ENCODE results near the gene RNF130. TPM values are rescaled to one million over a fixed set of nuclear protein-coding genes. Genes with fewer than 3 reads are reported as not detected.
A peak's percentile ranks its signal among the peaks of the same experiment; 100 is the strongest.

RNF130 gene
- total and polyA plus RNA-seq, 2 experiments from 2014 or later: 69.6 to 83.0 TPM

DNA sequence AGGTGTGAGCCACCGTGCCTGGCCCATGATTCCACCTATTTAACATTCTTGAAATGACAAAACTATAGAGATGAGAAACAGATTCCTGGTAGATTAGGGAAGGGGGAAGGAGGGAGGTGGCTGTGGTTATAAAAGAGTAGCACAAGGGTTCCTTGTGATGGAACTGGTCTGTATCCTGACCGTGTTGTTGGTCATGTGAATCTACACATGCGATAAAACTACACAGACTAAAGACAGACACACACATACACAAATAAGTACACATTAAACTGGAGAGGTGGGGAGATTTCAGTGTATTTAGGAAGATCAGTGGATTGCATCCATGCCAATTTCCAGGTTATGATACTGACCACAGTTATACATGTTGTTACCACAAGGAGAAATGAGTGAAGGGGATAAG lies 60.9 kb downstream of the RNF130 start:
- Histone ChIP-seq H3K36me3 (no peaks in the 10 kb centered on the region), H3K27me3 (no peaks in the 10 kb centered on the region), H3K9me3 (ENCODE audit: low read depth) (no peaks in the 10 kb centered on the region), H3K4me3 (no peak overlapping the region), H3K27ac (no peak overlapping the region), H3K4me1 (ENCODE audit: low read depth) (peaks cover 6% of the 10 kb centered on the region)
- TF ChIP-seq, protein P1, sequence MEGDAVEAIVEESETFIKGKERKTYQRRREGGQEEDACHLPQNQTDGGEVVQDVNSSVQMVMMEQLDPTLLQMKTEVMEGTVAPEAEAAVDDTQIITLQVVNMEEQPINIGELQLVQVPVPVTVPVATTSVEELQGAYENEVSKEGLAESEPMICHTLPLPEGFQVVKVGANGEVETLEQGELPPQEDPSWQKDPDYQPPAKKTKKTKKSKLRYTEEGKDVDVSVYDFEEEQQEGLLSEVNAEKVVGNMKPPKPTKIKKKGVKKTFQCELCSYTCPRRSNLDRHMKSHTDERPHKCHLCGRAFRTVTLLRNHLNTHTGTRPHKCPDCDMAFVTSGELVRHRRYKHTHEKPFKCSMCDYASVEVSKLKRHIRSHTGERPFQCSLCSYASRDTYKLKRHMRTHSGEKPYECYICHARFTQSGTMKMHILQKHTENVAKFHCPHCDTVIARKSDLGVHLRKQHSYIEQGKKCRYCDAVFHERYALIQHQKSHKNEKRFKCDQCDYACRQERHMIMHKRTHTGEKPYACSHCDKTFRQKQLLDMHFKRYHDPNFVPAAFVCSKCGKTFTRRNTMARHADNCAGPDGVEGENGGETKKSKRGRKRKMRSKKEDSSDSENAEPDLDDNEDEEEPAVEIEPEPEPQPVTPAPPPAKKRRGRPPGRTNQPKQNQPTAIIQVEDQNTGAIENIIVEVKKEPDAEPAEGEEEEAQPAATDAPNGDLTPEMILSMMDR (IDR thresholded peaks at IDR 0.05; ENCODE audit: low read depth, low read length): no peak
- DNase-seq (ENCODE audit: low read depth in 1 of 2, low spot score in 1 of 2): no peak

- Histone ChIP-seq H3K4me1 (ENCODE audit: low read depth) (peaks cover 6% of the 10 kb centered on the region), H3K27me3 (no peaks in the 10 kb centered on the region), H3K27ac (no peak overlapping the region), H3K4me3 (no peak overlapping the region), H3K9me3 (ENCODE audit: low read depth) (no peaks in the 10 kb centered on the region), H3K36me3 (no peaks in the 10 kb centered on the region)
- TF ChIP-seq, protein P1 (IDR thresholded peaks at IDR 0.05; ENCODE audit: low read depth, low read length): no peak
- DNase-seq (ENCODE audit: low read depth in 1 of 2, low spot score in 1 of 2): no peak
Observed at GRCh38 chr5:180009581-180009980, 62.0 kb downstream of the RNF130 start.

DNA sequence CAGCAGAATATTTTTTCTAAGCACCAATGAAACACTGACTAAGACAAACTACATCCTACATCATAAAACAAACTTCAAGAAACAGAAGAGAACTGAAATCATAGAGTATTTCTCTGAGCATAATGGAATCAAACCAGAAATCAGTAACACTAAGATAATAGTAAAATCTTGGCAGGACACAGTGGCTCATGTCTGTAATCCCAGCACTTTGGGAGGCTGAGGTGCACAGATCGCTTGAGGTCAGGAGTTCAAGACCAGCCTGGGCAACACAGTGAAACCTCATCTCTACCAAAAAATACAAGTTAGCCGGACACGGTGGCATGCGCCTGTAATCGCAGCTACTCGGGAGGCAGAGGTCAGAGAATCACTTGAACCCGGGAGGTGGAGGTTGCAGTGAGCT lies 63.1 kb downstream of the RNF130 start:
- peaks cover 6% of the 10 kb centered on the region for H3K4me1 ChIP-seq (ENCODE audit: low read depth)
- no peaks in the 10 kb centered on the region for H3K36me3 ChIP-seq
- no peak overlapping the region for H3K4me3 ChIP-seq
- peak overlapping the region; percentile 70 for H3K27ac ChIP-seq
- no peaks in the 10 kb centered on the region for H3K27me3 ChIP-seq
- no peak for DNase-seq (ENCODE audit: low read depth in 1 of 2, low spot score in 1 of 2)
- TF ChIP-seq, protein P1 (IDR thresholded peaks at IDR 0.05; ENCODE audit: low read depth, low read length): no peak
- no peaks in the 10 kb centered on the region for H3K9me3 ChIP-seq (ENCODE audit: low read depth)

GRCh38 chr5:180007582-180007981 lies 64.0 kb downstream of the RNF130 start:
- Histone ChIP-seq H3K36me3 (no peaks in the 10 kb centered on the region), H3K27ac (peak overlapping the region; percentile 31), H3K27me3 (no peaks in the 10 kb centered on the region), H3K4me3 (no peak overlapping the region), H3K4me1 (ENCODE audit: low read depth) (peaks cover 6% of the 10 kb centered on the region), H3K9me3 (ENCODE audit: low read depth) (no peaks in the 10 kb centered on the region)
- TF ChIP-seq, protein P1 (IDR thresholded peaks at IDR 0.05; ENCODE audit: low read depth, low read length): no peak
- DNase-seq (ENCODE audit: low read depth in 1 of 2, low spot score in 1 of 2): peak in 1 of 2 donors; percentile 35

GRCh38 chr5:180006141-180006540 lies 65.4 kb downstream of the RNF130 start:
- H3K9me3 ChIP-seq (ENCODE audit: low read depth): no peaks in the 10 kb centered on the region
- no peak overlapping the region for H3K27ac ChIP-seq
- no peak overlapping the region for H3K4me3 ChIP-seq
- peaks cover 6% of the 10 kb centered on the region for H3K4me1 ChIP-seq (ENCODE audit: low read depth)
- TF ChIP-seq, protein P1 (IDR thresholded peaks at IDR 0.05; ENCODE audit: low read depth, low read length): no peak
- DNase-seq (ENCODE audit: low read depth in 1 of 2, low spot score in 1 of 2): peak in 1 of 2 donors; percentile 33
- no peaks in the 10 kb centered on the region for H3K36me3 ChIP-seq
- H3K27me3 ChIP-seq: no peaks in the 10 kb centered on the region

- Histone ChIP-seq H3K27ac (no peak overlapping the region), H3K36me3 (no peaks in the 10 kb centered on the region), H3K9me3 (ENCODE audit: low read depth) (no peaks in the 10 kb centered on the region), H3K4me1 (ENCODE audit: low read depth) (peaks cover 6% of the 10 kb centered on the region), H3K4me3 (no peak overlapping the region), H3K27me3 (no peaks in the 10 kb centered on the region)
- DNase-seq (ENCODE audit: low read depth in 1 of 2, low spot score in 1 of 2): no peak
- TF ChIP-seq, protein P1 (IDR thresholded peaks at IDR 0.05; ENCODE audit: low read depth, low read length): no peak
Observed at GRCh38 chr5:180003127-180003526, 68.4 kb downstream of the RNF130 start.
